ENCODE measurements around the gene EML4. TPM values are rescaled to one million over a fixed set of nuclear protein-coding genes. Genes with fewer than 3 reads are reported as not detected.
"Not testable (repeated sequence)": the region's sequence is repeated elsewhere in the genome, so short reads cannot be mapped to it uniquely, and the experiment has no call there.

The EML4 gene
- total RNA-seq, 1 experiment from 2014 or later = 107 TPM

- BruUV-seq (replicated peaks) = no TSS peak
- DNase-seq (ENCODE audit: low read depth, low spot score) (no peak), ATAC-seq (no peak)
- intact Hi-C loops (cut with micrococcal nuclease; ENCODE audit: unreplicated experiment) = no loop called here
- peaks cover 53% of the 10 kb centered on the region for H3K4me1 ChIP-seq (ENCODE audit: control insufficient read depth, insufficient read depth, low read length)
- H3K9me3 ChIP-seq (ENCODE audit: control insufficient read depth, insufficient read depth, low read depth, low read length) = peaks cover 11% of the 10 kb centered on the region; the same call in 1 of the 2 replicates
- ChIA-PET POLR2A (interaction anchor here (0.6 to 1.4 kb wide), 2 partner anchors 13 to 930 kb away, joined by 3 to 5 read pairs; no protein-coding TSS in a partner anchor), CTCF (no interaction called here)
- H3K4me3 ChIP-seq (ENCODE audit: low read depth in 2 of 2, low read length in 2 of 2) = no peak overlapping the region
- H3K36me3 ChIP-seq (ENCODE audit: control insufficient read depth, insufficient read depth, low read length) = no peaks in the 10 kb centered on the region
- in situ Hi-C loops (cut with HindIII; ENCODE audit: low pct_unique_long_range_greater_than_20kb, low sequenced_read_pairs) = no loop called here
- H3K27me3 ChIP-seq (ENCODE audit: control insufficient read depth, insufficient read depth, low read length) = no peaks in the 10 kb centered on the region
- H3K27ac ChIP-seq (ENCODE audit: low read length) = peak overlapping the region; percentile 79
- no peak for TF ChIP-seq POLR2AphosphoS5 (IDR thresholded peaks at IDR 0.05; ENCODE audit: low read depth, low read length)
- no peak for TF ChIP-seq REST (IDR thresholded peaks at IDR 0.05; ENCODE audit: insufficient read depth in 1 of 2, low read depth in 2 of 2, low read length in 1 of 2)
- no peak for TF ChIP-seq SIN3A (IDR thresholded peaks at IDR 0.05; ENCODE audit: borderline replicate concordance, insufficient read depth, low read depth, low read length)
Observed at GRCh38 chr2:42124011-42124785, 45.0 kb upstream of the EML4 start.

- no TSS peak for BruUV-seq (replicated peaks)
- ATAC-seq (peak; percentile 69), DNase-seq (ENCODE audit: low read depth, low spot score) (no peak)
- TF ChIP-seq SIN3A (IDR thresholded peaks at IDR 0.05; ENCODE audit: borderline replicate concordance, insufficient read depth, low read depth, low read length) = no peak
- no peak for TF ChIP-seq POLR2AphosphoS5 (IDR thresholded peaks at IDR 0.05; ENCODE audit: low read depth, low read length)
- no peak for TF ChIP-seq REST (IDR thresholded peaks at IDR 0.05; ENCODE audit: insufficient read depth in 1 of 2, low read depth in 2 of 2, low read length in 1 of 2)
- no peak for TF ChIP-seq TCF7L2 (IDR thresholded peaks at IDR 0.05; ENCODE audit: low read depth, low read length)
- TF ChIP-seq CTCF (IDR thresholded peaks at IDR 0.05) = no peak
- intact Hi-C loops (cut with micrococcal nuclease; ENCODE audit: unreplicated experiment) = no loop called here
- Histone ChIP-seq H3K4me1 (ENCODE audit: control insufficient read depth, insufficient read depth, low read length) (peaks cover 63% of the 10 kb centered on the region), H3K9me3 (ENCODE audit: control insufficient read depth, insufficient read depth, low read depth, low read length) (peaks cover 4% of the 10 kb centered on the region; the same call in 1 of the 2 replicates), H3K36me3 (ENCODE audit: control insufficient read depth, insufficient read depth, low read length) (no peaks in the 10 kb centered on the region), H3K27ac (ENCODE audit: low read length) (peak overlapping the region; percentile 99), H3K4me3 (ENCODE audit: low read depth in 2 of 2, low read length in 2 of 2) (peak overlapping the region in 1 of 2 experiments; percentile 14; a peak in 1 of 4 replicates), H3K27me3 (ENCODE audit: control insufficient read depth, insufficient read depth, low read length) (no peaks in the 10 kb centered on the region)
- CTCF ChIA-PET = interaction anchor here (0.6 kb wide), 1 partner anchor 113 kb away, joined by 10 read pairs; no protein-coding TSS in a partner anchor
- POLR2A ChIA-PET = interaction anchor here (0.9 kb wide), 1 partner anchor 56 kb away, joined by 3 read pairs; no protein-coding TSS in a partner anchor
- in situ Hi-C loops (cut with HindIII; ENCODE audit: low pct_unique_long_range_greater_than_20kb, low sequenced_read_pairs) = no loop called here
Observed at GRCh38 chr2:42125841-42126594, 43.1 kb upstream of the EML4 start.

GRCh38 chr2:42126873-42127272 is 42.3 kb upstream of the EML4 start:
- POLR2A ChIA-PET = interaction anchor here (0.7 kb wide), 1 partner anchor 14 kb away, joined by 4 read pairs; no protein-coding TSS in a partner anchor

More at GRCh38 chr2:42126873-42127272, 42.3 kb upstream of the EML4 start:
- BruUV-seq (replicated peaks); H3K9me3 ChIP-seq (ENCODE audit: control insufficient read depth, insufficient read depth, low read depth, low read length); H3K27me3 ChIP-seq (ENCODE audit: control insufficient read depth, insufficient read depth, low read length); intact Hi-C loops (cut with micrococcal nuclease; ENCODE audit: unreplicated experiment); in situ Hi-C loops (cut with HindIII; ENCODE audit: low pct_unique_long_range_greater_than_20kb, low sequenced_read_pairs); ATAC-seq; H3K36me3 ChIP-seq (ENCODE audit: control insufficient read depth, insufficient read depth, low read length); DNase-seq (ENCODE audit: low read depth, low spot score): not testable (repeated sequence)
- CTCF ChIA-PET = interaction anchor here (0.6 kb wide), 1 partner anchor 112 kb away, joined by 10 read pairs; no protein-coding TSS in a partner anchor
- Histone ChIP-seq H3K4me1 (ENCODE audit: control insufficient read depth, insufficient read depth, low read length) (peaks cover 71% of the 10 kb centered on the region), H3K4me3 (ENCODE audit: low read depth in 2 of 2, low read length in 2 of 2) (peak overlapping the region in 1 of 2 experiments; percentile 32; a peak in 3 of 4 replicates), H3K27ac (ENCODE audit: low read length) (peak overlapping the region; percentile 99)

All from Panc1 (cell line).